Neural progenitor cell (in vitro differentiated cells): ENCODE measurements around the gene UBE2K.

Experiments
- CTCF ChIP-seq: fragments of 200-600 bp; sonication (generic); IDR thresholded peaks from 2 replicates; pipeline ENCODE4 v1.5.1; 2017; ENCODE audit warnings: antibody characterized with exemption, mild to moderate bottlenecking
- EZH2 ChIP-seq: fragments of 200-600 bp; sonication (generic); IDR thresholded peaks from 2 replicates; pipeline ENCODE4 v1.6.1; 2017; ENCODE audit warnings: antibody characterized with exemption, mild to moderate bottlenecking, moderate library complexity
- EZH2phosphoT487 ChIP-seq: fragments of 200-600 bp; sonication (generic); IDR thresholded peaks from 2 replicates; pipeline ENCODE4 v1.6.1; 2017; ENCODE audit warnings: antibody characterized with exemption

GRCh38 chr4:39716356-39716755 lies 18.4 kb downstream of the UBE2K start:
- no peak for TF ChIP-seq CTCF
- no peak for TF ChIP-seq EZH2
- no peak for TF ChIP-seq EZH2phosphoT487
